HK-2 (cell line): Measurements from ENCODE around the gene COX6A1.
"Not testable (repeated sequence)": the region's sequence is repeated elsewhere in the genome, so short reads cannot be mapped to it uniquely, and the experiment has no call there.

Experiments
- DNase-seq: peaks from one replicate; pipeline ENCODE4 v3.0.0-alpha.2; 2018; ENCODE audit not compliant: unreplicated experiment

COX6A1 gene

GRCh38 chr12:120428597-120429229 is 9.2 kb upstream of the COX6A1 start:
- DNase-seq, result no peak

- no peak for DNase-seq
Observed at GRCh38 chr12:120429368-120429767, 8.5 kb upstream of the COX6A1 start.

GRCh38 chr12:120432772-120433525 is 5.0 kb upstream of the COX6A1 start:
- DNase-seq, result no peak

GRCh38 chr12:120438495-120439198 is 734 bp downstream of the COX6A1 start:
- no peak for DNase-seq

- peak; percentile 59 for DNase-seq
Observed at GRCh38 chr12:120439646-120440247, 1.8 kb downstream of the COX6A1 start.

GRCh38 chr12:120444676-120445075 is 6.8 kb downstream of the COX6A1 start:
- no peak for DNase-seq

GRCh38 chr12:120445911-120446843 is 8.3 kb downstream of the COX6A1 start, which contains the start of the genes GATC and TRIAP1:
Gene GATC (plus strand): TSS chr12:120446444. CDS start chr12:120446481, 37 bp downstream.
Gene TRIAP1 (minus strand): TSS chr12:120446384. CDS start chr12:120446372, 12 bp downstream.
- DNase-seq, result peak; percentile 82

GRCh38 chr12:120446844-120447178 is 8.9 kb downstream of the COX6A1 start:
- DNase-seq, result not testable (repeated sequence)

GRCh38 chr12:120447992-120448391 is 10.1 kb downstream of the COX6A1 start:
- no peak for DNase-seq

GRCh38 chr12:120452524-120452923 is 14.6 kb downstream of the COX6A1 start:
- DNase-seq, result not testable (repeated sequence)

GRCh38 chr12:120453060-120453750 is 15.3 kb downstream of the COX6A1 start:
- no peak for DNase-seq

GRCh38 chr12:120453977-120454376 is 16.1 kb downstream of the COX6A1 start:
- DNase-seq, result no peak

- no peak for DNase-seq
Observed at GRCh38 chr12:120455302-120455701, 17.4 kb downstream of the COX6A1 start.

- no peak for DNase-seq
Observed at GRCh38 chr12:120457133-120457532, 19.2 kb downstream of the COX6A1 start.

- DNase-seq, result no peak
Observed at GRCh38 chr12:120460157-120460556, 22.2 kb downstream of the COX6A1 start.

- DNase-seq, result no peak
Observed at GRCh38 chr12:120462099-120462640, 24.3 kb downstream of the COX6A1 start.

- DNase-seq, result no peak
Observed at GRCh38 chr12:120463712-120464111, 25.8 kb downstream of the COX6A1 start.

GRCh38 chr12:120465756-120466155 is 27.8 kb downstream of the COX6A1 start:
- DNase-seq, result no peak

GRCh38 chr12:120466560-120467315 is 28.8 kb downstream of the COX6A1 start:
- peak; percentile 26 for DNase-seq
